Stimulated activated CD4-positive, alpha-beta T cell treated with anti-CD3 and anti-CD28 coated beads, Interleukin-1b, Interleukin-23, amount 100 ng/mL, for 4 hours (primary cell): ENCODE measurements around the gene WDR36.

Source experiments
- DNase-seq, 2 donors: peaks; one replicate each; pipeline ENCODE4 v3.0.0-alpha.2; 2020; ENCODE audit warnings: low read depth in 2 of 2

Gene WDR36

DNA sequence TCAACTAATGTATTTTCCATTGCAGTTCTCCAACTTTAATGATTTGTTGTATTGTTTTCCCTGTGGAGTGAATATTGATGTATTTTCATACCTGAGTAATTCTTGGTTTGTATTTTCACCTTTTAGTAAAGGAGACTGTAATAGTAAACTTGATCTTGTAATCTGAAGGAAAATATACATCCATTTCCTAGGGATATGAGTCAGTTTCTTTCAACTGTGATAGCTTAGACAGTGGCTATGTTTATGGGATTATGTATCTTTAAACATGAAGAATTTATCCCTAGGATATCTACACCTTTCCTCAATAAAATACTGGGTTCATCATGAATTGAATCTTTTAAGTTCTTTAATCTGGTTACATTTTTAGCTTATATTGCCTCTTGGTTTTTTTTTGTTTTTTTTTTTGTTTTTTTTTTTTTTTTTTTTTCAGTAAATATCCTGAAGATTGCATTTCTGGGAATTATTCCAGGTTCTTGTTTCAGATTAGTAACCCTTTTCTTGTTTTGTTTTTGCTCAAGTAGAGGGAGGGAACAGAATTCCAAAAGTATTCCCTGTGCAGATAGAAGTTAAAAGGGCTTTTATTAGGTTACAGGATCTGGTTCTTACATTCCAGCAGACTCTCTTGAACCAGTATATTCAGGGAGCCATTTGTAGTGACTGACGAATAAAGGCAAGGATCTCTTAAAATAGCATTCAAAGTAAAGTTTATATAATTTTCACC, 7.1 kb downstream of the WDR36 start:
- DNase-seq, result no peak

DNA sequence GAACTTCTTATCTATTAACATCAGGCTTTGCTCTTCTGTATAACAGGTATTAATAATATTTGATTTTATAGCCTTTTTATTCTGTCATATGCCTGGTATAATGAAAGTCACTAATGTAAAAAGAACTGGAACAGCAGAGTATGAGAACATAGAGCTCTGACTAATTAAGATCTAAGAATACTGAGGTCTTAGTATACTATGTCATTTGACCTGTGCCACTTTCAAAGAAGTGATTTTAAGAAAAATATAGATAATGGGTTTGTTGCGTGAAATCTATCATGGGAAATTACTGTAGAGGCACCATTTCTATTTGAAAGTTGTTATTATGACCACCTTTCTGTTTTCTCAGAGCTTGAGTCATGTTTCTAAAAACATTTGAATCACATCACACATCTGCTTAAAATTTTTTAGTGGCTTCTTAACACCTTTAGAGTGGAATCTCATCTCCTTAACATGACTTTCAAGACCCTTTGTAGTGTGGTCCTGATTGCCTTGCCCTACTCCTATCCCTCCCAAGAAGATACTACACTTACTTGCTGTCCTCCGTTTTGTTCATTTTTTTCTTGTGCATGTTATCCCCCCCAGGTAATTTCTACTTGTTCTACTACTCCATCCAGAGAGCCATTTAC, 14.3 kb downstream of the WDR36 start:
- DNase-seq, result no peak

DNA sequence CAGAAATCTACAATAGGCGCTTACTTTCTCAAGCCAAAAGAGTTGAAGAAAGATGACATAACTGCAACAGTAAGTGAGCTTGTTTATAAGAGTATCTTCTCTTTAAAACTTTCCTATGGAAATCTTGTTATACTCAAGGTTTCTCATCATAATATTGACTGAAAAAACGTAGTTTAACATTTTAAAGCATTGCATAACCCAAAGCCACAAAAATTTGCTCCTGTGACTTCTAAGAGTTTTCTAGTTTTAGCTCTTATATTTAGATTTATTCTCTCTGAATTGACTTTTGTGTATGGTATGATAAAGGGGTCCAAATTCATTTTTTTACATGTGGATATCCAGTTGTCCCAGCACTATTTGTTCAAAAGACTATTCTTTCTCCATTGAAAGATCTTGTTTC, 15.2 kb downstream of the WDR36 start:
- no peak for DNase-seq

DNA sequence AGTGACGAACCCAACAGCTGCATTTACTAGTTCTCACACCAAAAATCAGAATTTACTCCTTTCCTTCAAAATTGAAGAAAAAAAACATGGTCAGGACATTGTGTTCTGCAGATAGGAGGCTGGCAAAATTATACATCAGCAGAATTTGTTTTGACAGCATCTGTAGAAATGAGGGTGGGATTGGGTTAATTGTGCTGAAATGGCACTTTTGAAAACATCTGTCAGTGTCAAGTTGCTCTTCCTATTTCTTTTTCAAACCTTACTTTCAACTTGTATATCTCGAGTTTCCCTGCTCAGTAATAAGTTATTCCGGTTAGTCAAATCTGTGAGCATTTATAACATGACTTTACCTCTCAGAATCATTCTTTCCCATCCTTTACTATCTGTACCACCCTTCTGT, 19.8 kb downstream of the WDR36 start:
- no peak for DNase-seq

DNA sequence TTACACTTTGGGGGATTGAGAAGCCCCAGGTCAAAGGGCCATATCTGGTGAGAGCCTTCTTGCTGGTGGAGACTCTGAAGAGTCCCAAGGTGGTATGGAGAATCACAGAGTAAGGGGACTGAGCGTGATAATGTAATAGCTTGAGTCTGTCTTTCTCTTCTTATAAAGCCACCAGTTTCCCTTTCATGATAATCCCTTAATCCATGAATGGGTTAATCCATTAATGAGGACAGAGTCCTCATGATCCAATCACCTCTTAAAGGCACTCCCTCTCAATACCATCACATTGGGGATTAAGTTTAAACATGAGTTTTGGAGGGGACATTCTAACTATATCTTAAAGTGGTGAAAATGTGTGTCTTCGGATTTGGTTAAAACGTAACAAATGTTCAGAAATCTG, 21.5 kb downstream of the WDR36 start:
- no peak for DNase-seq

DNA sequence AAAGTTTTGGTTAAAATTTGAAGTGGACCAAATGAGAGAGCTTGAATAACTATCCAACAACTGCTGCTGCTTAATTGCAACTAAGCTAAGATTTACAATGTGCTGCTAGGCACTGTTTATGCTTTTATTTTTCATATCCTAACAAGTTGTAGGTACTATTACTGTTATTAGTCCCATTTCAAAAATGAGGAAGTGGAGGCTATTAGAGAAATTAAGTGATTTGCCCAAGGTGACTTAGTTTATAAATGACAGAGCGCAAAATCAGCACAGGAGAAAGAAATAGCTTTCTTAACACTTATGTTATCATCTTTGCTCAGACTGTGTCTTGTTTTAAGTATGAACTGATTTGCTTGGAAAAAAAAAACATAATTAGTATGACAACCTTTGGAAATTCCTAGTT, 23.1 kb downstream of the WDR36 start:
- DNase-seq, result no peak

DNA sequence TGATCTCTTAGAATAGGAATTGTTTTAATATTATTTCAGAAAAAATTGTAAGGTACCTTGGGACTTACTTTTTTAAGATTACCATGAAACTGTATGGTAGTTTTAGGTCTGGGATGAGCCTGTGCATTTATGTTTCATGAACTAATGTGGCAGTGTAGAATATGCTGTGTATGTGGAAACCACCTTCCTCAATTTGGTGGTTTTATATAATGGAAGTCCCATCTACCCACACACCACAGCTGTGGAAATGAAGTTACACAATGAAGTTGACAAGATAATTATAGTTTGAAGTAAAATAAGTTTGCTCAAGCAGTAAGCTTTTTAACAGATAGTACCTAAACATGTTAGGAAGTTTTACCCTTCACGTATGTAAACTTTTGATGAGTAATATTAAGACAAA, 24.4 kb downstream of the WDR36 start:
- no peak for DNase-seq

DNA sequence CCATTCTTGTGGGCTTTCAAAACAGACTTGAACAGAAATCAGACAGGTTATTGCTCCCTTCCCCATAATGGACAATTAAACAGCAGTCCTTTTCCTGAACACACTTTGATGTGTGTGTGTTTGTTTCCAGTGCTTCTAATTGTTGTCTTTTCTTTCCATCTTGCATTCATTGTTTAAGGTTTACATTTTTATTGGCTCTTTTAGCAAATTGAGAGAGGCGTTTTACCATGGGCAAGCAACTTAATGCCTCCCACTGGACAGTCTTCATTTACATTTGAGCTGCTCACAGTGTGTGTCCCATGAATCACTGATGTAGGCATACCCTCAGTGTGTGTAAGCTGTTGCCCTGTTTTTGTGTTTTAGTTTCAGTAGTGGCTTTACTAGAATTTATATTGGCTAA, 25.0 kb downstream of the WDR36 start:
- no peak for DNase-seq

DNA sequence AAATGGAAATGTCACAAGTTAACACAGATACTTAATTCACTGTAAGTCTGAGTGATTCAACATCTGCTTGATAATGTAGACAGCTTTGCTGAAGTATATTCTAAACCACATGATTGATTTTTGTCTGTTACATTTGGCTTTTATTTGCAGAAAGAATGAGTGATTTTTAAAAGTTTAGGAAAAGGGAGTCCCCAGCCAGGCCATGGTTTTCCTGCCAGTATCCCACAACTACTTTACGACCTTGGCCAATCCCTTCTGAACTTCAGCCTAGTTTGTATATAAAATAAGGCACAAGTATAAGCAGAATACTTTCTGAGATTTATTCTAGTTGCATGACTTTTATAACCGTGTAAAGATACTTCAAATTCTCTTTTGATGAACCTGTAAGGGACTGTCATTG, 27.1 kb downstream of the WDR36 start:
- no peak for DNase-seq

DNA sequence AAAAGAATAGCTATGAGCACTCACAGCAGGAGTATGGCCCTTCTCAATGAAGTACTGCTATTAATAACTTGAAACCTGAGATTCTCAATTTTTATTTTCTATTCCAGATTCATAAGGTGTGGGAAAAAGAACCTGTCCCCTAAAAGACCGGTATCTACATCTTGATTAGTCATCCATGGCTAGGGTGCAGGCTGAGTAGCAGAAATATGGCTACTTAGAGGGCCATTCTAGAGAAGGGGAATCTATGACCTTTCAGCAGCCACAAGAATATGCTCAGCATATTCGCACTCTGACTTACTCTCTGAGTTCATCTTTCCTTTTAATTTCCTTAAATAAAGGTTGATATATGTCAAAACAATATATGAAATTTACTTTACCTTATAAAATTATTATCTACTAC, 27.7 kb downstream of the WDR36 start:
- no peak for DNase-seq

DNA sequence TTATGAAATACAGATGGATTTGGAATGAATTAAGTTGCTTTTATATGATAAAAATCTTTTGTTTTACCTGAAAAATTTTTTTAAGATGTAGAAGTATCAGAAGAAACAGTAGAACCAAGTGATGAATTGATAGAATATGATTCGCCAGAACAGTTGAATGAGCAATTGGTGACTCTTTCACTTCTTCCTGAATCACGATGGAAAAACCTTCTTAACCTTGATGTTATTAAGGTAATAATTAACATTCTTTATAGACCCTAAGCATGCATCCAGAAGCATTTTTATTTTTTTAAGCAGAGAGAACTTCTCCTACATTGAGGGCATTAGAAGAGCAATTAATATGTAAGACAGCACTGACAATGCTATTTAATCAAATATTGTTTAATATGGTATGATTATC, 28.8 kb downstream of the WDR36 start:
- DNase-seq, result no peak

DNA sequence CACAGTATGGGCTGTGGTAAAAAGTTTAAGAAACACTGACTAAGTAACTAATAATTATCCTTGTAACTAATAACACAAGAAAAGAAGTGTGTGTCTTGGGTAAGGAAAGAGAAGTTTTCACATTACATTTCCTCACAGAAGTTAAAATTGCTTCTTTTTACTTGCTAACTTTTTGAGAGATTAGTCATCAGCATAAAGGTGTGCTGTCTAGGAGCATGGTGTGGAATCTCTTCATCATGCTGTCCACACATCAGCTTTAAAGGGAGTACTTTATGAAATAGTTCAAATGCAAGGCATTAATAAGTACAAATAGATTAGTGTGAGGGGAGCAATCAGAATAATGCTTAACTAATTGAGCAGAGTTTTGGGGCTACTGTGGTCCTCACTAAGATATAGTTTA, 29.8 kb downstream of the WDR36 start:
- DNase-seq, result no peak

DNA sequence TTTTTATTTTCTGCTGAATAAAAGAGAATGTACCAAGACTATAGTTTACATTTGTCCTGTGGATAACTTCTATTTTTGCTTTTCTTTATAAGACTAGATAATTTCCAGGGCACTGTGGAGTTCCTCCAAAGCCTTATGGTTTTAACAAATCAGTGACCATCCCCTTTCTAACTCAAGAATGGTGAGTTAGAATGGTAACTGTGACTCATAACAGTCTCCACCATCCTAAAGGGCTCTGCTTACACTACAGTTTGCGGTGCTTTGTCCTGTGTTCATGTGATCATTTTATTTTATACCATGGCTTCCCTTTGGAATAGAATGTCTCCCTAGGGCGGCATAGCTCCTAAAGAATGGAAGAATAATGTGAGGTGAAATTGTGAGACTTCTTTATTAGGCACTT, 30.2 kb downstream of the WDR36 start:
- no peak for DNase-seq

DNA sequence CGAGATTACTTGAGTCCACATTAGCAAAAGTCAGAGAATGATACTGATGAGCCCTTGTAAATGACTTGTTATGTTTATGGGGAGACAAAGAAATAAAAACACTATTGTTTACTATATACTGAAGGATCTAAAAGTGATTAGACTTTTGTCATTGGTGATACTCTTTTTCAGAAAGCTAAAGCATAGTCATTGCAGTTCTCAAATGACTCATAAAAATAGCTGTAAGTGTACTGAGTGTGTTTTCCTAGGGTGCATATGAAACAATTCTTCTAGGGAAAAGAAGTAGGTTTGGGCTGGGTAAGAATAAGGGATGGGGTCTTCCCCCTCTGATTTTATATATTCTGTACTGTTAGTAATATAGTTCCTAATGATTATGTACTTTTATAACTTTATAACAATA, 32.6 kb downstream of the WDR36 start:
- DNase-seq, result no peak

DNA sequence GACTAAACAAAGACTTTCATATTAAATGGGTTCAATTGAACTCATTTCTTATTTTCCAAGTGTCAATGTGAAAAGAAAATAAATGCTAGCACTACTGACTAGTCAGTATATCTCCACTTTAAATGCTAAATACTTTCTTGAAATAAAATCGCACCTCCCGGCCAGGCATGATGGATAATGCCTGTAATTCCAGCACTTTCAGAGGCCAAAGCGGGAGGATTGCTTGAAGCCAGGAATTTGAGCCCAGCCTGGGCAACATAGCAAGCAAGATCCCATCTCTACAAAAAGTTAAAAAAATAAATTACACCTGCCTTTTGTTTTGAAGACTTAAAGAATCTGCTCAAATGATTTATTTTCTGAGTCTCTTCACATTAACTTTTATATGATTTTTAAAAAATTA, 34.7 kb downstream of the WDR36 start:
- no peak for DNase-seq

DNA sequence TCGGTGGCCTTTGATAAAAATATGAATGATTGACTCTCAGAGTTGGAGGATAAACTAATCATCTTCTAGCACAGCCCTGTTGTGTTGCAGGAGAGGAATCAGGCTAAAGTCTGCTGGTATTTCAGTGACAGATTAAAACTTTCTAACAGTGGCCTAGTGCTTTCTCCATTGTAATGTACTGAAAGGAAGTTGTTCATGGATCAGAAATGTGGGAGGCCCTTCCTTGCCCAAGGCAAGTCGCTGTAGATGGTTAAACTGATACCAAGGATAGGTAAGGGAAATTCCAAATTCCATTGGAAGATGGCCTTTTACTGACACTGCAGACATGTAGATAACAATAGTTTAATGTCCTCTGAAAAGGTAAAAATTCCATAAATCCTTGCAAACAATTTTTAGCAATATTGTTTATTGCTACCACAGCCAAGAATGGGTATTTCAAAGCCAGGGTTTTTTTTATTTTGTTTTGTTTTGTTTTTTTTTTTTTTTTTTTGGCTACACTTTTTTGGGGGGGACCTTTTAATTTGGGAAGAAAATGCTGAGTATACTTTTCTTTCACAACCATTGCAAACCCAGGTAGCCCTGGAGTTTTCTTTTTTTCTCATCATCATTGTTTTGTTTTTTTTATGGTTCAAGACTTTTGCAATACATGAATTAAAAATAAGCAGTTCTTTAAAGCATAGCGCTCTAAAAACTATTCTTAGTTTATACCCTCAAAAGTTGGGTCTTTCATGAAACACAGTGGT, 35.5 kb downstream of the WDR36 start:
- DNase-seq, result no peak

DNA sequence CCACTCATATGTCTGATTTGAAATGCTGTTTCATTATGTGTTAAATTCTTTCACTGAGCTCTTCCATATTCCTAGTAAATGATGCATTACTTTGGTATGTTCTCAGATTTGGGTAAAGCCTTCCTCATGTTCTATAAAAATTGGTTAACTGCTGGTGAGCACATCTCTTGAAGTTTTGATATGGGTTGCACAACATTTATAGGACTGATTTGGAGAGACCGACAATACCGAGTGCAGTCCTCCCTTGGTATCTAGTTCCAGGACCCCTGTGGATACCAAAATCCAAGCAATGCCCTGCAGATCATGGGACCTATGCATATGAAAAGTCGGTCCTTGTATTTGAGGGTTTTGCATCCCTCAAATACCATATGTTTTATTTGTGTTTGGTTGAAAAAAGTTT, 37.8 kb downstream of the WDR36 start:
- no peak for DNase-seq

DNA sequence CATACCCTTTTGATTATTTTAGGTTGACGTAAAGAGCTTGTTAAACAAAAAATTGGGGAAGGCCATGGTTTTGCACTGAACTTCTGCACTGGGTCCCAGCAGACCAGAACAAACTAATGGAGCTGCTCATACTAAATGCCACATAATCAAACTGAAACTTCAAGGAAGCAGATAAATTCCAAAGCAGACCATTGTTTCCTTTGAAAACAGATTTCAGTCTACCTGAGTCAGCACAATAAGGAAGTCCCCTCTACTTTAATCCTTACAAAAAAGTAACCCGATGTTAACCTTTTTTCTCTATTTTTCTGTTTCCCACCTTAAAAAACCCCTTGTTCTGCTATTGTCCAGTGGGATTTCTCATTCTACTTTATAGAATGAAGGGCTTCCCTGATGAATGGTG, 39.2 kb downstream of the WDR36 start:
- DNase-seq, result no peak

DNA sequence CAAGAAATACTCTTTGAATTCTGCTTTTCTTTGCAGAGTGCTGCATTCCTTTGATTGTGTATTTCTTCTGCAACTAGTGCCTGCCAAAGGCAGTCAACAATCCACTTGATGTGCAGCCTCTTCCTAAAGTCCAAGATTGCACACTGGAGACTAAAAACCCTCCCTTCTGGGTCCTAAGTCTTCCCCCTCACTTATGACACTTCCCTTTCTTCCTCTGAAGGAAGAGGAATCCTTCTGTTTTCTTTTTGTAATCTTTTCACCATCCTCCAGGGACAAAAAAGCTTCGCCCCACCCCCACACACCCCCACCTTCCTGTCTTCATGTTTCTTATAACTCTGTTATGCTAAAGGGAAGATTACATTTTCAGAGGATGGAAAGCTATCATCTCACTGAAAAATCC, 39.9 kb downstream of the WDR36 start:
- no peak for DNase-seq

DNA sequence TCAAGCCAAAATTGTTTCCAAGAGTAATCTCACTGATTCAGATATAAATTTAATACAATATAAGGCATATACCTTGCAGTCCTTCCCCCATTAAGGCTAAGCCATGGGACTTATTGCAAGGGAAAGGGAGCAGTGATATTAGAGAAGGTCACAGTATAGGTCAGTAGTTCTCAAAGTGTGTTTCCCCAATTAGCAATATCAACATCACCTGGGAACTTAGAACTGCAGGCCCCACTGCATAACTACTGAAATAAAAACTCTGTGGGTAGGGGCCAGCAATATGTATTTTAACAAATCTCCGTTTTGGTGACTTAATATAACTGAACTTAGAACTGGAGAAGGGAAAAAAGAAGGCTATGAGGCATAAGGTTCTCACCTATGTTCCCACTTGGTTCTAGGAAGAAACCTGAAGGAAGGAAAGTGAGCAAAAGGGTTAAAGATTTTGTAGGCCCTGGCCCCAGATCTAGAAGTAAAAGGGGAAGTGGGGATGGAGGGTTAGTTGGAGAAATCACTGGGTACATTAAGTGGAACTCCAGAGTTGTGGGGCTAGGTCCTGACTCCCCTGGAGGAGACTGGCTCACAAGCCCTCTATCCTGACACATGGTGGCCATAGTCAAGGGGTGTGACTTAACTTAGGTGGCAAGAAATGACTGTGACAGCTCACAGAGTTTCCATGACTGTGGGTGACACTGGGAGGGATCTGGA, 40.7 kb downstream of the WDR36 start:
- DNase-seq, result no peak

DNA sequence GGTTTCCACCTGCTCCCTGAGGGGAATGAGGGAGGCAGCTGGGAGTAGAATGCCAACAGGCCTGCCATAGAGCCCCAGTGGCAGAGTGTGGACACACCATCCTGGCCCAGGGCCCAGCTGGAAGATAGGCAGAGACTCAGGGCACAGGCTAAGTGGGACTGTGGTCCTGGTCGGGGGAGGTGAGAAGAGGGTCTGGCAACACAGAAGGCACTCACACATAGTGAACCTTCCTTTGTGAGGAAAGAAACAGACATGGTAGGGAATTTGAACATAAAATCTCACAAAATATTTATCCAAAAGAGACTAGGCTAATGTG, 41.2 kb downstream of the WDR36 start:
- DNase-seq, result no peak

DNA sequence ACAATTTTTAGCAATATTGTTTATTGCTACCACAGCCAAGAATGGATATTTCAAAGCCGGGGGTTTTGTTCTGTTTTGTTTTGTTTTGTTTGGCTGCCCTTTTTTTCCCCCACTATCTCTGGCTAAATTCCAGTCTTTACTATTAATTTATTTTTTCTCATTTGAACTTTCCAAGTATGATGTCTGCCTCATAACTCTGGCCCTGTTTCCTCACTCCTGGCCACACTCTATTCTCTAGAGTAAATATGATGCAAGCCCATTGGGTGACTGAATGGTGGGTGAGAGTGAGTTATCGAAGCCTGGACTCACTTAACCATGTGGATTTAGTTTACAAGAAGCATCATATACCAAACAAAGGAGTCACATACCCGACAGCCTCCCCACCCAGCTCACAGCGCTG, 41.9 kb downstream of the WDR36 start:
- DNase-seq, result no peak

DNA sequence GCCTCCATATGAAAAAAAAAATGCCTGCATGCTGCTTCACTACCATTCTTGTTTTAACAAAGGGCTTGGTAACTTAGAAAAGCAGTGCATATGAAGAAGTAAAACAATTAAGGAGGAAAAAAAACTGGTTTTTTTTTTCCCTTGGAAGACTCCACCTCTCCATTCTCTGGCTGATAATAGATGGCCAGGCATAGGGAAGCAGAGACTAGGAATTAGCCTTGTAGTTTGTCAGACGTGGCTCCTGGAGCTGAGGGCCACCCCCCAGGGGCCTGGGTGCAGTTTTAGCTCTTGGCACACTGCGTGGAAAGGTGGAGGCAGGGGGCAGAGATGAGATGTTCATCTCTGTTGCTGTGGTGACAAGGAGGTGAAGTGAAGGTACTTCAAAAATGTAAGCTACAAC, 42.7 kb downstream of the WDR36 start:
- DNase-seq, result no peak
